IMR-90 (cell line): ENCODE measurements around the gene ZNF112.

Source experiments
- BHLHE40 ChIP-seq: fragments of 150-350 bp; IDR thresholded peaks from 2 replicates; pipeline ENCODE4 v1.6.1; 2016; ENCODE audit warnings: mild to moderate bottlenecking, low read depth, low read length
- CEBPB ChIP-seq: IDR thresholded peaks from 2 replicates; pipeline ENCODE4 v1.6.1; 2012; ENCODE audit warnings: low read depth, low read length, improper control_type of control experiment
- CTCF ChIP-seq: conservative IDR thresholded peaks from 2 replicates; pipeline ENCODE4 v1.5.1; 2012; ENCODE audit warnings: mild to moderate bottlenecking, low read depth, low read length, improper control_type of control experiment
- FOS ChIP-seq: fragments of 150-350 bp; IDR thresholded peaks from 2 replicates; pipeline ENCODE4 v1.6.1; 2016; ENCODE audit warnings: low read depth, low read length
- MXI1 ChIP-seq: IDR thresholded peaks from 2 replicates; pipeline ENCODE4 v1.6.1; 2012; ENCODE audit warnings: low read depth, mild to moderate bottlenecking, low read length, moderate library complexity, borderline replicate concordance
- POLR2A ChIP-seq: IDR thresholded peaks from 2 replicates; pipeline ENCODE4 v1.6.1; 2012; ENCODE audit warnings: mild to moderate bottlenecking, low read depth, low read length
- RAD21 ChIP-seq: IDR thresholded peaks from 2 replicates; pipeline ENCODE4 v1.6.1; 2012; ENCODE audit warnings: low read length, improper control_type of control experiment
- RCOR1 ChIP-seq: IDR thresholded peaks from 2 replicates; pipeline ENCODE4 v1.6.1; 2012; ENCODE audit warnings: mild to moderate bottlenecking, low read length, improper control_type of control experiment; ENCODE audit not compliant: insufficient replicate concordance
- SMC3 ChIP-seq: fragments of 150-350 bp; IDR thresholded peaks from 2 replicates; pipeline ENCODE4 v1.6.1; 2016; ENCODE audit warnings: low read depth, mild to moderate bottlenecking, antibody characterized with exemption, low read length, moderate library complexity
- TF ChIP-seq, protein P1 (sequence below): fragments of 150-350 bp; IDR thresholded peaks from 2 replicates; pipeline ENCODE4 v1.6.1; 2017; ENCODE audit warnings: mild to moderate bottlenecking, antibody characterized with exemption, low read length, low read depth

DNA sequence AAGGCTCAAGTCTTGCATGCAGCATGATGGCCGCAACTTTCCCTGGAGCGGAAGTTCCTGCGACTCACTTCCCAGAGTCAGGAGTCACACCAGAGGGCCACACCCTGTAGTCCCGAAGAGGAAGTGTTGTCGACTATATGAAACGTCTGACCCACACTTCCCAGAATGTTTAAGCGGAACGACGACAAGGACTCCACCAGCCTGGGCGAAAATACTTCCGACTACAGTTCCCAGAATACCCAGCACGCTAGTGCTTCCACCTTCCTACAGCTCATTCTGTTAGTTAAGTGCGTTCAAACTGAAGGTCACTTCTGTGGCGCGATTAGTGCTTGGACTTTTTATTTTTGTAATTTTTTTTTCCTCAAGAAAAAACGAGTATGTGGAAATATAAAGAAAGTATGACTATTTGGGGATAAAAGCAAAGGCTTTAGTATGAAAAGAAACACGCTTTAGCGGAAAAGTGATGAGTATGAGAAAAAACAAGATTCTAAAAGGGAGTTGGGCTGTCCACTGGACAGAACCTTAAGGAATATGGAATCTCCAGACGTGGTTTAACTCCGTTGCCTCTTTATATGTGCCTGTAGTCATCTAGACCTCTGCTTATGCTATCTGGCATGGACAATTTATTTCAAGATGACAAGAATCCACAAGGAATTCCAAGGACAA is 15.5 kb upstream of the ZNF112 start:
- TF ChIP-seq CTCF: no peak
- no peak for TF ChIP-seq SMC3
- no peak for TF ChIP-seq RAD21
- no peak for TF ChIP-seq MXI1
- TF ChIP-seq POLR2A: no peak
- TF ChIP-seq BHLHE40: no peak
- TF ChIP-seq, protein P1, sequence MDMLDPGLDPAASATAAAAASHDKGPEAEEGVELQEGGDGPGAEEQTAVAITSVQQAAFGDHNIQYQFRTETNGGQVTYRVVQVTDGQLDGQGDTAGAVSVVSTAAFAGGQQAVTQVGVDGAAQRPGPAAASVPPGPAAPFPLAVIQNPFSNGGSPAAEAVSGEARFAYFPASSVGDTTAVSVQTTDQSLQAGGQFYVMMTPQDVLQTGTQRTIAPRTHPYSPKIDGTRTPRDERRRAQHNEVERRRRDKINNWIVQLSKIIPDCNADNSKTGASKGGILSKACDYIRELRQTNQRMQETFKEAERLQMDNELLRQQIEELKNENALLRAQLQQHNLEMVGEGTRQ: no peak
- no peak for TF ChIP-seq CEBPB
- TF ChIP-seq RCOR1: no peak
- TF ChIP-seq FOS: no peak
